ENCODE measurements around the gene NOP9. TPM values are rescaled to one million over a fixed set of nuclear protein-coding genes. Genes with fewer than 3 reads are reported as not detected.

NOP9 gene
- total RNA-seq, 1 donor from 2014 or later: 14.8 TPM

DNA sequence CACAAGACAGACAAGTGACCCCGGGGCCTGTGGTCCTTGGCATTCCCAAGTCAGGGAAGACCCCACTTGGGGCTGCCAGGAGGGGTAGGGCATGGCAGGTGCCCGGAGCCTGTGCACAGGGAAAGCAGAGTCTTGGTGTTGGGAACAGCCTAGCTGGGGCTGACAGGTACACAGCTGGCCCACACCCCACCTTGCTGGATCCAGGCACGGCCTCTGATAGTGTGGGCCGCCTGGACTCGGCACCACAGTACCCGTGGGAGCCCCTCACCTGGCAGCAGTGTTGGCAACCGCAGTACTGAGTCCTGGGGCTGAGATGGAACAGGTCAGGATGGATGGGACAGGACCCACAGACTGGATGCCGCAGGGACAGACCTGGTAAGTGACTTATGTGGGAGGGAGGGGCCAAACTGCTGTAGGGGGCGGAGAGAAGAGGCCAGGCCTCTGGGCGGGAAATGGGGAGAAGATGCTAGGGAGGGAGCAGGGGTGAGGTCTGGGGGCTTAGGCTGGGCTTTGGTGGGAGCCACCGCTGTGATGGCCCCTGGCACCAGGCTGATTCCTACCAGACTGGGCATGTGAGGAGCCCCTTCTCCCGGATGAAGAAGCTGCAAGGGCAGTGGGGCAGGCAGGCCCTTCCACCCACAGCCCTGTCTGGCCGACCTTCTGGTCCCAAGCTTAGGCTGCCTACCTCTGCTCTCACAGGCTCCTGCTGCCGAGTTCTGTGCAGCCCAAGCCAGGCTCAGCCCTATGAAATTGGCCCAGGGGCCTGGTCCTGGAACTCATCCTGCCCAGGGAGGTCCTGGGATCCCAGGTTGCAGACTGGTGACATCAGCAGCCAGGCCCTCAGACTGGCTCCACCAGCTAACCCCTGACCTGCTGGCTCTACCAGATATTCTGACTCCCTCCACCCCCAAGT lies 36.6 kb upstream of the NOP9 start, which contains the start of gene TGM1:
TGM1 (minus strand) TSS at position 357 of the 913 bp plus-strand sequence. CDS start 825 bp downstream, outside the sequence.
- DNase-seq: no peak

- DNase-seq: no peak
Measured at GRCh38 chr14:24263848-24264247, 35.8 kb upstream of the NOP9 start.

- no peak for DNase-seq
Measured at GRCh38 chr14:24264298-24264697, 35.4 kb upstream of the NOP9 start.

DNA sequence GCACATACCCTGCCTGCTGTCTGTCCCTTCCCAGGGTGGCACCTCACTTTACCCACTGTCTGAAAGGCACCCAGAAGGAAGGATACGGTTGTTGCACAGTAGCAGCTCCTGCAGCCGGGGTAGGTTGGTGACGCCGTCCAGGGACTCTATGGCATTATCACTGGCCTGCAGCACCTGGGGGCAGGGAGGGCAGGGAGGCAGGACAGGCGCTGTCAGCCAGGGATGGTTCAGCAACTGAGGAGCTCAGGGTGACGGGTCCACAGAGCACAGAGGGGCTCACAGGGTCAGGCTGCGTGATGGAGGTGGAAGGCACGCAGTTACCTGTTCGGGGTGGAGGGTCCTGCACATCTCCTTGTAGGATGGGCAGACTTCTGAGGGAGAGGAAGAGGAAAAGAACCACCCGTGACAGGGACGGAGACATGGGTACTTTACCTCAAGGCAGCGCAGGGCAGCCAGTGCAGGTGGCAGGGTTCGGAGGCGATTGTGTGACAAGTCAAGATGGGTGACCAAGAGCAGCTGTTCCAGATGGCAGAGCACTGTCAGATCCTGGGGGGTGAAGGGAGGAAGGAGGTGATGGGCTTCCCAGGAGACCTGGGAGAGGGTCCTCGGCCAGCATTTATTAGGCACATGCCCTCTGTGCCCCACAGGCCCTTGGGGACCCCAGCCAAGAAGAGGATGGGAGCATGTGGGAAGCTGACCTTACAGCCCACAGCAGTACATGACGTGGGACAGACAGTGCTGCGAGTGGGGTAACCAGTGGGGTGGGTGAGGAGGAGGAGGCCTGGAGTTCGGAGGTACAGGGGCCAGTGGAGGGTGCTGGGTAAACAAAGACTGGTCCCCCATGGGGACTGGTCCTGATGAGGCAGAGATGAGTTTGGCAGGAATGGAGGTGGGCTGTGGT lies 33.1 kb upstream of the NOP9 start:
- DNase-seq: no peak

GRCh38 chr14:24267516-24267915 lies 32.1 kb upstream of the NOP9 start:
- no peak for DNase-seq

GRCh38 chr14:24268225-24268624 lies 31.4 kb upstream of the NOP9 start:
- no peak for DNase-seq

GRCh38 chr14:24269368-24269767 lies 30.3 kb upstream of the NOP9 start:
- no peak for DNase-seq

- DNase-seq: no peak
Measured at GRCh38 chr14:24269910-24270536, 29.6 kb upstream of the NOP9 start.

- DNase-seq: no peak
Measured at GRCh38 chr14:24270537-24271133, 29.0 kb upstream of the NOP9 start.

GRCh38 chr14:24271134-24271833 lies 28.4 kb upstream of the NOP9 start, which contains the start of gene RABGGTA:
Gene RABGGTA (minus strand): TSS chr14:24271597. CDS start chr14:24271115, 482 bp downstream.
- peak; percentile 83 for DNase-seq

DNA sequence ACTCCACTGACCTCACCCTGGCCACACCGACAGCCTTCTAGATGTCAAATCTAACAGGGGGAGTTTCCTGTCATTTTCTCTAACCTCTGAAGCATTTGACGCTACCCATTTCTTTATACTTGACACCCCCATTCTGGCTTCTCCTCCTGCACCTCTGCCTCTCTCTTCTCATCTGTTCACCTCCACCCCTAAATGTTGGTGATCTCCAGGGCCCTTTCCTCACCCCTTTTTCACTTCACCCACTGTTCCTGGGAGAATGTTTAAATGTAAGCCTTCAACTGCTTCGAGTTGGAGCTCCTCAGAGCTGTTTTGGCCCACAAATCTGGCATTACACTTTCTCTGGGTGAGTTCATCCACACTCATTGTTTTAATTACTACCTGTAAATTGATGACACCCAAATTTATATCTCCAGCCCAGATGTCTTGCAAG lies 27.8 kb upstream of the NOP9 start:
- no peak for DNase-seq

- no peak for DNase-seq
Measured at GRCh38 chr14:24272467-24272866, 27.2 kb upstream of the NOP9 start.

DNA sequence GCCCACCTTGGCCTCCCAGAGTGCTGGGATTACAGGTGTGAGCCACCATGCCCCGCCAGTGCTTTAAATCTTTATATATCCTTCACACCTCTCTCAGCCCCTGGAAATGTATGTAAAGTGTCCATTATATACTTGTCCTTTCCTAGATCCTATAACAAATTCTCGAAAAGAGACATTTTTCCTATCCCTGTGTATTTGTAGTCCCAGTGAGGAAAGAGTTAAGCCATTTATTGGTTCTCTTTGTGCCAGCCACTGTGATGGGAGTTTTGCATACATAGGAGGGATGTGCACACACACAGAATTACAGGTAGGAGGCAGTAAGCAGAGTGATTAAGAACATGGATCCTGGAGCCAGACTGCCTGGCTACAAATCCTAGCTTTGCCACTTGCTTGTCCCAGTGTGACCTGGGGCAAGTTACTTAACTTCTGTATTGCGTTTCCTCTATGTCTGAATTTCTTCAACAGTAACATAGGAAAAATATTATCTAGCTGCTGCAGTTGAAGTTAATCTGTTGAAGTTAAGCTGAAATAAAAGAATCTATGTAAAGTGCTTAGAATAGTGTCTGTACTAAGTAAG lies 26.1 kb upstream of the NOP9 start:
- DNase-seq: no peak

- peak; percentile 14 for DNase-seq
Measured at GRCh38 chr14:24274101-24274543, 25.5 kb upstream of the NOP9 start.

DNA sequence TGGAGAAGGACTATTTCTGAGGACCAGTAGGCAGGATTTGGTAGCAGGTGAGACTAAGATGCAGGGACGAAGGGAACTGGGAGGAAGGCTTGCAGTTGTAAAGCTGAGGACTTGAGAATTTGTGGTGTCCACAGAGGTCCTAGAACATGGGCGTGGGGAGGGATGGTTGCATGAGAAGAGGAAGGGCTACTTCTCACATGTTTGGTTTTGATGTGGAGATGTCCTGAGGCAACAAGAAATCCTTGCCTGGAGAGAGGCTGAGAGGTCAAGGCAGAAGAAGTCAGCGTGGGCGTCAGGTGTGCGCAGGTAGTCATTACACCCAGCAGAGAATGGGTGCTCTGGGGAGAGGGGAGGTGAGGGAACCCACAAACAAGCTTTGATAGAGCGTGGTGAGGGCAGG lies 22.6 kb upstream of the NOP9 start:
- DNase-seq: no peak

GRCh38 chr14:24277606-24278321 lies 21.9 kb upstream of the NOP9 start:
- DNase-seq: no peak

GRCh38 chr14:24278424-24278823 lies 21.2 kb upstream of the NOP9 start:
- no peak for DNase-seq

GRCh38 chr14:24279301-24280186 lies 20.1 kb upstream of the NOP9 start:
- no peak for DNase-seq

Data from skin of body (tissue), 2 donors.